Kidney (tissue), 14 donors: ENCODE results near the gene MAPT. TPM values are rescaled to one million over a fixed set of nuclear protein-coding genes. Genes with fewer than 3 reads are reported as not detected.
A peak's percentile ranks its signal among the peaks of the same experiment; 100 is the strongest.

Experiments used
- DNase-seq, 5 donors: peaks; one replicate each; pipeline ENCODE4 v3.0.0-alpha.2; 2013 to 2020
- FAIRE-seq: peaks from 2 replicates; lab custom pipeline; 2012; peaks lifted over from hg19 to GRCh38; lab: Jason Lieb, UNC
- H3K27ac ChIP-seq, 2 donors: one replicate each; pipeline ENCODE4 v1.7.0; 2013; ENCODE audit warnings: low read depth in 2 of 2, low read length in 2 of 2, inconsistent platforms in 1 of 2
- H3K27me3 ChIP-seq: one replicate; pipeline ENCODE4 v1.7.1; 2013; ENCODE audit warnings: low read length, inconsistent platforms; ENCODE audit not compliant: control insufficient read depth, insufficient read depth
- H3K36me3 ChIP-seq, 3 donors: one replicate each; pipeline versions ENCODE4 v1.7.0 to v1.7.1; 2013; ENCODE audit warnings: low read length in 3 of 3, control low read depth in 1 of 3, inconsistent platforms in 1 of 3; ENCODE audit not compliant: insufficient read depth in 3 of 3, control insufficient read depth in 2 of 3
- H3K4me1 ChIP-seq, 3 donors: one replicate each; pipeline versions ENCODE4 v1.7.0 to v1.7.1; 2013; ENCODE audit warnings: low read length in 3 of 3, inconsistent platforms in 1 of 3, low read depth in 1 of 3; ENCODE audit not compliant: control insufficient read depth in 2 of 3, insufficient read depth in 2 of 3
- H3K4me3 ChIP-seq, 3 donors: one replicate each; pipeline versions ENCODE4 v1.7.0 to v1.8.1; 2013; ENCODE audit warnings: low read length in 3 of 3, control low read depth in 1 of 3, inconsistent platforms in 1 of 3
- H3K9ac ChIP-seq, 3 donors: one replicate each; pipeline versions ENCODE4 v1.7.0 to v1.7.1; 2013; ENCODE audit warnings: low read length in 3 of 3, control low read depth in 1 of 3, inconsistent platforms in 1 of 3
- H3K9me3 ChIP-seq, 3 donors: one replicate each; pipeline versions ENCODE4 v1.7.0 to v1.7.1; 2013; ENCODE audit warnings: low read length in 3 of 3, control low read depth in 1 of 3, inconsistent platforms in 1 of 3; ENCODE audit not compliant: control insufficient read depth in 2 of 3, insufficient read depth in 1 of 3
- intact Hi-C: fragments of 100-400 bp; cut with DNase I; formaldehyde crosslinking; loops from one replicate; pipeline ENCODE4 v1.11.1; 2022
- polyA plus RNA-seq: library from polyadenylated mRNA; stranded (reverse); fragments of 350-450 nt; fragmentation: Illumina TruSeq; extraction: RNeasy Lipid Tissue Mini Kit (QIAGEN cat#74804); gene quantifications from one replicate; pipeline ENCODE4 v1.2.3, GENCODE V29; 2014; ENCODE audit warnings: low read depth, low replicate concordance; ENCODE audit not compliant: insufficient read depth
- total RNA-seq: library from RNA; stranded (reverse); fragmentation: NEBNext Ultra II Directional; extraction: Animal tissue kit (Norgen Biotek cat#: 25700); gene quantifications from one replicate; pipeline ENCODE4 v1.2.1, GENCODE V29; 2021
- TF ChIP-seq, protein P1 (sequence below): IDR thresholded peaks from 3 replicates; pipeline ENCODE4 v1.5.1; 2012; ENCODE audit warnings: mild to moderate bottlenecking, moderate library complexity, borderline replicate concordance; ENCODE audit not compliant: insufficient read depth; ENCODE audit errors: extremely low read depth
- donor health status: control.
- donor health status: control.
- donor health status: control.
- donor health status: control.
- donor health status: control.
- donor health status: DM: yes; HTN: yes; CAD: no.
- donor health status: Normal renal cell carcinoma (clear cell type).

MAPT gene
- total and polyA plus RNA-seq, 2 donors from 2014 or later = 2.9 to 15.4 TPM

- intact Hi-C loops = no loop called here
- TF ChIP-seq, protein P1, sequence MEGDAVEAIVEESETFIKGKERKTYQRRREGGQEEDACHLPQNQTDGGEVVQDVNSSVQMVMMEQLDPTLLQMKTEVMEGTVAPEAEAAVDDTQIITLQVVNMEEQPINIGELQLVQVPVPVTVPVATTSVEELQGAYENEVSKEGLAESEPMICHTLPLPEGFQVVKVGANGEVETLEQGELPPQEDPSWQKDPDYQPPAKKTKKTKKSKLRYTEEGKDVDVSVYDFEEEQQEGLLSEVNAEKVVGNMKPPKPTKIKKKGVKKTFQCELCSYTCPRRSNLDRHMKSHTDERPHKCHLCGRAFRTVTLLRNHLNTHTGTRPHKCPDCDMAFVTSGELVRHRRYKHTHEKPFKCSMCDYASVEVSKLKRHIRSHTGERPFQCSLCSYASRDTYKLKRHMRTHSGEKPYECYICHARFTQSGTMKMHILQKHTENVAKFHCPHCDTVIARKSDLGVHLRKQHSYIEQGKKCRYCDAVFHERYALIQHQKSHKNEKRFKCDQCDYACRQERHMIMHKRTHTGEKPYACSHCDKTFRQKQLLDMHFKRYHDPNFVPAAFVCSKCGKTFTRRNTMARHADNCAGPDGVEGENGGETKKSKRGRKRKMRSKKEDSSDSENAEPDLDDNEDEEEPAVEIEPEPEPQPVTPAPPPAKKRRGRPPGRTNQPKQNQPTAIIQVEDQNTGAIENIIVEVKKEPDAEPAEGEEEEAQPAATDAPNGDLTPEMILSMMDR = no peak
- Histone ChIP-seq H3K36me3 (no peaks in the 10 kb centered on the region), H3K9me3 (no peaks in the 10 kb centered on the region), H3K9ac (no peak overlapping the region), H3K27ac (no peak overlapping the region), H3K4me3 (no peak overlapping the region), H3K4me1 (peaks cover 0 to 7% (median 0%) of the 10 kb centered on the region in 3 donors), H3K27me3 (no peaks in the 10 kb centered on the region)
- DNase-seq (peak in 3 of 5 donors; percentile 48 to 60 (median 55)), FAIRE-seq (no peak)
Measured at GRCh38 chr17:45905814-45906213, 11.5 kb downstream of the MAPT start.

- Histone ChIP-seq H3K36me3 (no peaks in the 10 kb centered on the region), H3K9ac (no peak overlapping the region), H3K27ac (no peak overlapping the region), H3K4me1 (peaks cover 0 to 7% (median 0%) of the 10 kb centered on the region in 3 donors), H3K27me3 (no peaks in the 10 kb centered on the region), H3K9me3 (no peaks in the 10 kb centered on the region), H3K4me3 (no peak overlapping the region)
- DNase-seq = no peak
- TF ChIP-seq, protein P1 = no peak
- intact Hi-C loops = no loop called here
- no peak for FAIRE-seq
Measured at GRCh38 chr17:45906237-45906636, 11.9 kb downstream of the MAPT start.

DNA sequence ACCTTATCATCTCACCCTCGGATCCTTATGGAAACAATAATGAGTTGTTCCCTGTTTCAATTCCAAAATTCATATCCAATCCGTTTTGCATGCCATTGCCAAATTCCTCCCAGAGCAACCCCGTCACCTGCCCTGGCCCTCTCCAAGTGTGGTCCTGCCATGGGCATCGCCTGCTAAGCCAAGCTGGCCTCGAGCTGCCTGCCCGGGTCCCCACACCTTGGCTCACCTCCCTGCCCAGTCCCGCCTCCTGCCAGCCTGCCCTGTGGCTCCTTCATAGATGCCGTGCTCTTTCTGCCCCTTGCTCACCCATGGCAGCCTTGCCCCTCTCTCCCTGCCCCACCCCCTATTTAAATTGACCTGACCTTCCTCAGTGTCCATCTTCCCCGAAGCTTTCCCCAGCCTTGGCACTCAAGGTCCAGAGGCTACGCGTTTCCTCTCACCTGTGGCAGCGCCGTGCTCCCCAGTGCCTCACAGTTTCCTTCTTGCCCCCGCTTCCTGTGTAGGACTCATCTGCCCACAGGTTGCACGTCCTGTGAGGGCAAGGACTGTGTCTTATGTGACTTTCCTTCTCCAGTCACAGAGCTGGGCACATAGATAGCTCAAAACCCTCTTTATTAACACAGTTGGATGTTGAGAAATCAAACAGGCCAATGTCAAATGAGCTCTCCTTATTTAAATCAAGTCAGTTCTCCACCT lies 12.7 kb downstream of the MAPT start:
- Histone ChIP-seq H3K9me3 (peaks cover 0 to under 1% (median 0%) of the 10 kb centered on the region in 3 donors), H3K4me1 (peaks cover 0 to 7% (median 0%) of the 10 kb centered on the region in 3 donors), H3K9ac (no peak overlapping the region), H3K27ac (no peak overlapping the region), H3K36me3 (no peaks in the 10 kb centered on the region), H3K4me3 (no peak overlapping the region), H3K27me3 (no peaks in the 10 kb centered on the region)
- no peak for DNase-seq
- FAIRE-seq = no peak
- intact Hi-C loops = no loop called here
- TF ChIP-seq, protein P1 = no peak
